K562 treated with DMSO at 1 percent for 4 hours (cell line): Measurements from ENCODE around the gene UGT3A1. TPM values are rescaled to one million over a fixed set of nuclear protein-coding genes. Genes with fewer than 3 reads are reported as not detected.

ENCODE experiments used
- total RNA-seq: library from RNA; unstranded; fragments of 300-600 nt; gene quantifications from 2 replicates; pipeline ENCODE4 v1.2.3, GENCODE V29; 2022; ENCODE audit not compliant: insufficient read depth

The UGT3A1 gene
- not detected in 2 replicates for total RNA-seq

GRCh38 chr5:35990941-35991611 lies at the start of gene UGT3A1:
Gene UGT3A1 (minus strand): TSS chr5:35991390. CDS start chr5:35991240, 150 bp downstream.

GRCh38 chr5:35938568-35939227 lies 52.5 kb downstream of the UGT3A1 start, which contains the start of gene CAPSL:
Gene CAPSL (minus strand): TSS chr5:35938622. CDS start chr5:35921120, 17,502 bp downstream.

Other genes starting within 250 kb of the UGT3A1 start
- gene IL7R, start 134.5 kb downstream of the UGT3A1 start, total RNA-seq = not detected in 2 replicates
- gene CAPSL, start 52.8 kb downstream of the UGT3A1 start, total RNA-seq = not detected in 2 replicates
- not detected in 2 replicates for gene UGT3A2, start 75.5 kb upstream of the UGT3A1 start, total RNA-seq
- gene LMBRD2, start 160.5 kb upstream of the UGT3A1 start, total RNA-seq = 4.0 and 4.9 TPM in 2 replicates
- gene SKP2, start 160.7 kb upstream of the UGT3A1 start, total RNA-seq = 23.5 and 28.9 TPM in 2 replicates